ENCODE measurements around the gene ASIC2. TPM values are rescaled to one million over a fixed set of nuclear protein-coding genes. Genes with fewer than 3 reads are reported as not detected.

ASIC2 gene
- total and polyA plus RNA-seq, 10 donors: not detected

GRCh38 chr17:33202021-33202420 is 91.1 kb downstream of the ASIC2 start:
- no peak overlapping the region for H3K27ac ChIP-seq
- DNase-seq: no peak
- no peaks in the 10 kb centered on the region for H3K36me3 ChIP-seq
- H3K4me1 ChIP-seq: no peaks in the 10 kb centered on the region
- 79 to 87% (median 80%) methylated on average over 7 of the region's 7 CpGs for WGBS, 5 donors
- peaks cover 0 to 49% (median 0%) of the 10 kb centered on the region in 7 donors for H3K27me3 ChIP-seq (replicated peaks in 1 of 7)
- intact Hi-C loops (cut with DNase I; ENCODE audit: low total_unique reads): no loop called here
- H3K9me3 ChIP-seq: no peaks in the 10 kb centered on the region
- TF ChIP-seq POLR2A (IDR thresholded peaks at IDR 0.05) (no peak), POLR2AphosphoS5 (IDR thresholded peaks at IDR 0.05) (no peak), CTCF (IDR thresholded peaks at IDR 0.05 in 8 of 11, conservative IDR thresholded peaks at IDR 0.05 in 3 of 11) (no peak)
- no peak overlapping the region for H3K4me3 ChIP-seq

GRCh38 chr17:33201283-33201682 is 91.8 kb downstream of the ASIC2 start:
- Histone ChIP-seq H3K27ac (no peak overlapping the region), H3K4me1 (no peaks in the 10 kb centered on the region), H3K4me3 (no peak overlapping the region), H3K27me3 (replicated peaks in 1 of 7) (peaks cover 0 to 46% (median 0%) of the 10 kb centered on the region in 7 donors), H3K9me3 (no peaks in the 10 kb centered on the region), H3K36me3 (no peaks in the 10 kb centered on the region)
- DNase-seq: no peak
- WGBS, 5 donors: 63 to 80% (median 75%) methylated on average over 4 of the region's 4 CpGs
- intact Hi-C loops (cut with DNase I; ENCODE audit: low total_unique reads): no loop called here
- TF ChIP-seq POLR2AphosphoS5 (IDR thresholded peaks at IDR 0.05) (no peak), POLR2A (IDR thresholded peaks at IDR 0.05) (no peak), CTCF (IDR thresholded peaks at IDR 0.05 in 8 of 11, conservative IDR thresholded peaks at IDR 0.05 in 3 of 11) (no peak)

- Histone ChIP-seq H3K27me3 (replicated peaks in 1 of 7) (peaks cover 0 to 39% (median 0%) of the 10 kb centered on the region in 7 donors), H3K4me3 (no peak overlapping the region), H3K4me1 (no peaks in the 10 kb centered on the region), H3K36me3 (no peaks in the 10 kb centered on the region), H3K27ac (no peak overlapping the region), H3K9me3 (no peaks in the 10 kb centered on the region)
- intact Hi-C loops (cut with DNase I; ENCODE audit: low total_unique reads): no loop called here
- TF ChIP-seq CTCF (IDR thresholded peaks at IDR 0.05 in 8 of 11, conservative IDR thresholded peaks at IDR 0.05 in 3 of 11) (no peak), POLR2AphosphoS5 (IDR thresholded peaks at IDR 0.05) (no peak), POLR2A (IDR thresholded peaks at IDR 0.05) (no peak)
- 9 to 26% (median 17%) methylated on average over 1 of the region's 1 CpG for WGBS, 5 donors
- no peak for DNase-seq
These were observed 92.5 kb downstream of the ASIC2 start for GRCh38 chr17:33200587-33200986.

GRCh38 chr17:33199571-33200510 is 93.3 kb downstream of the ASIC2 start:
- TF ChIP-seq CTCF (IDR thresholded peaks at IDR 0.05 in 8 of 11, conservative IDR thresholded peaks at IDR 0.05 in 3 of 11): no peak
- Histone ChIP-seq H3K27me3 (replicated peaks in 1 of 7) (peaks cover 0 to 33% (median 0%) of the 10 kb centered on the region in 7 donors), H3K9me3 (no peaks in the 10 kb centered on the region), H3K4me3 (no peak overlapping the region), H3K27ac (no peak overlapping the region), H3K36me3 (no peaks in the 10 kb centered on the region), H3K4me1 (no peaks in the 10 kb centered on the region)
- 73 to 85% (median 83%) methylated on average over 12 of the region's 12 CpGs for WGBS, 5 donors
- intact Hi-C loops (cut with DNase I; ENCODE audit: low total_unique reads): no loop called here
- DNase-seq: no peak
